Hematopoietic multipotent progenitor cell (in vitro differentiated cells): Measurements from ENCODE around the gene OTOS. TPM values are rescaled to one million over a fixed set of nuclear protein-coding genes. Genes with fewer than 3 reads are reported as not detected.

Experiments
- DNase-seq, 3 donors: peaks; one replicate each; pipeline ENCODE4 v3.0.0-alpha.2; 2011 to 2015; ENCODE audit warnings: low read depth in 2 of 3, low spot score in 2 of 3
- total RNA-seq: library from RNA; depleted of rRNA; stranded (reverse); fragments of >200 nt; gene quantifications from one replicate; pipeline ENCODE4 v1.2.3, GENCODE V29; 2012

The OTOS gene
- total RNA-seq, 1 donor: not detected

DNA sequence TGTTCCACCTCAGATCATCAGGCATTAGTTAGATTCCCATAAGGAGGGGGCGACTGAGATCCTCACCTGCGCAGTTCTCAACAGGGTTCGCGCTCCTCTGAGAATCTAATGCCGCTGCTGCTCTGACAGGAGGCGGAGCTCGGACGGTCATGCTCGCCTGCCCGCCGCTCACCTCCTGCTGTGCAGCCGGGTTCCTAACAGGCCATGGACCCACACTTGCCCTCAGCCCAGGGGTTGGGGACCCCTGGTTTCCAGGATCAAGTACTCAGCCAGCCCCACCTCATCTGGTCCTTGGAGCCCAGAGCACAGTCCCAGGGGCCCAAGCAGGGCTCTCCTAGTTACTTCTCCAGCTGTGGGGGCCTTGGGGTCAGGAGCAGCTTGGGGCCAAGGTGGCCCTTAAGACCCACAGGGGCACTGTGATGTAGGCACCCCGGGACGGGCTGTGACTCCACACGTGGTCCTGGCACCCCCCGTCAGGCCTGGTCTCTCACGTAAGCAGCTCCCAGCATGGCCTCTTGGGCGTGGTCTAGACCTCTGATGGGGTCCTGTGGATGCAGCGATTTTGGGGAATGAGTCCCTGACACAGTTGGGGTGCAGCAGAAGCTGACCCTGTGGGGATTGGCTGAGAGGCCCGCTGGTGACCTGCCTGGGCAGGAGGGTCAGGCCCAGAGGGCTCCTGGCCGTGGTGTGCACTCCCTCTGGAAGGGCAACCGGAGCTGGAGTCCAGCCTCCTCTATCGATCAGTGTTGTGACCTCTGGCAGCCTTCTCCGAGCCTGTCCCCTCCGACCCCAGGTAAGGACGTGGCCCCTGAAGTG is 28.3 kb upstream of the OTOS start:
- no peak for DNase-seq

GRCh38 chr2:240168041-240168440 is 27.6 kb upstream of the OTOS start:
- DNase-seq: no peak

DNA sequence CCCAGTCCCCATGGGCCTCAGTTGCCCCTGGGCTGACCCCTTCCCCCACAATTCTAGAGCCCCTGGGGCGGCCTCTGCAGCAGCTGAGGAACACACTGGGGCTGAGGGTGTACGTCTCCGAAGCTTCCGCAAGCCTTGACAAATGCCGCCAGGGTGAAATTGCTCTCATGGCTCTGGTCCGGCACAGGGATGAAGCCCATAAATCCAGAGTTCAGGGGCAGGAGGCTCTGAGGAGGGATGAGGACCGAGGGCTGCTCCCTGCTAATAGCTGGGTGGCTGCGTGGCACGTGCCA is 27.1 kb upstream of the OTOS start:
- no peak for DNase-seq

- DNase-seq: no peak
Measured at GRCh38 chr2:240166761-240167587, 26.5 kb upstream of the OTOS start.

GRCh38 chr2:240166191-240166590 is 25.7 kb upstream of the OTOS start:
- no peak for DNase-seq

GRCh38 chr2:240165661-240166060 is 25.2 kb upstream of the OTOS start:
- DNase-seq: no peak

DNA sequence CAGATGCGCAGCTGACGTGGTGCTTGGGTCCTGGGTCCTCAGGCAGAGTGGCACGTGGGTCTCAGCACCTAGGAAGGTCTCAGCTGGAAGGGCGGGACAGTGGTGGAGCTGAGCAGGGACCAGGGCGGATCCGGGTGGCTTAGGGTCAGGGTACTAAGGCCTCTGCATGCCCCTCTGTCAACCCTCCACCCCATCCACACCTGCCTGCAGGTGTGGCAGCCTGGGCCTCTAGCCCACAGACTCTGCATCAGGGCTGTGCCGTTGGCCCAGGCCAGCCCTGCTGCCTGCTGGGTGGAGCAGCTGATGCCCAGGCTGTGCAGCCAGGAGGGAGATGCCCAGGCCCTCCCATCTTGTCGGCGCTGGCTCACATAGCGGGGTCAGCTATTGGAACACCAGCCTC is 24.6 kb upstream of the OTOS start:
- DNase-seq: no peak

DNA sequence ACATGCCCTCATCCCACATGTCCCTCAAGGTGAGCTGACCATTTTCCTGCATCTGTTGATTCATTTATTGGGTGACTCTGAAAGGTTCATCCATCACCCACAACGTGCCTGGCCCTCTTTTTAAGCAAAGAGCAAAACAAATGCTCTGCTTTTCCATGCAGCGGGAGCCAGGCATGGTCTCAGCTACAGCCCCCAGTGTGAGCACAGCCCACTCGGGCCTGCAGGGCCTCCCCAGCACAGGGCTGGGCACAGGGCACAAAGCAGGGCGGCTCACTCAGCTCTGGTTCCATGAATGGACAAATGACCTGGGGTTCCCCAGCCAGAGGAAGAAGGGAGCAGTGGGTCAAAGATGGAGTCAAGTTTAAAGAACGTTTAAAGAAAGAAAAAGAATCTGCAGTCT is 24.1 kb upstream of the OTOS start:
- no peak for DNase-seq

- DNase-seq: no peak
Measured at GRCh38 chr2:240163844-240164574, 23.6 kb upstream of the OTOS start.

GRCh38 chr2:240162939-240163714 is 22.7 kb upstream of the OTOS start:
- no peak for DNase-seq

GRCh38 chr2:240162531-240162930 is 22.1 kb upstream of the OTOS start:
- no peak for DNase-seq

GRCh38 chr2:240162032-240162431 is 21.6 kb upstream of the OTOS start:
- DNase-seq: no peak

DNA sequence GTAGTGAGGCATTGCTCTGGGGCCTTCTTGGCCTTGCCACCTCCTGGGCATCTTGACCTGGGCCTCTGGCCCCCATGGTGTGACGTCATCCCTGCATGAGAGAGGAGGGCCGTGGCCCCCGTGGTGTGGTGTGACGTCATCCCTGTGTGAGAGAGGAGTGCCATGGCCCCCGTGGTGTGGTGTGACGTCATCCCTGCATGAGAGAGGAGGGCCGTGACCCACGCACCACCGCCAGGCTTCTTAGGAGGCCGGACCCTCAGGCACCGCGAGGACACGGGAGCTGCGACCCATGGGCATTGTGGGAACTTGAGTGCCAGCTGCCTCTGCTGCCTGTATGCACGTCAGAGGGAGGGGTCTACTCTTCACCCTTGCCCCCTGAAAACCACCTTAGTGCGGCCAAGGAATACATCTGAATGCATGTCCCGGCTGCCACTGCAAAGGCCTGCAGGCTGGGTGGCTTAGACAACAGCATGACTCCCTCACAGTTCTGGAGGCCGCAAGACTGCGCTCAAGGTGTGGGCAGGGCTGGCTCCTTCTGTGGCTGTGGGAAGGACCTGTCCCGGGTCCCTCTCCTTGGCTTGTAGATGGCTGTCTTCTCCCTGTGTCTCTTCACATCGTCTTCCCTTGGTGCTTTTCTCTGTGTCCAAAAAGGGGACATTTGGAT is 20.8 kb upstream of the OTOS start:
- no peak for DNase-seq

DNA sequence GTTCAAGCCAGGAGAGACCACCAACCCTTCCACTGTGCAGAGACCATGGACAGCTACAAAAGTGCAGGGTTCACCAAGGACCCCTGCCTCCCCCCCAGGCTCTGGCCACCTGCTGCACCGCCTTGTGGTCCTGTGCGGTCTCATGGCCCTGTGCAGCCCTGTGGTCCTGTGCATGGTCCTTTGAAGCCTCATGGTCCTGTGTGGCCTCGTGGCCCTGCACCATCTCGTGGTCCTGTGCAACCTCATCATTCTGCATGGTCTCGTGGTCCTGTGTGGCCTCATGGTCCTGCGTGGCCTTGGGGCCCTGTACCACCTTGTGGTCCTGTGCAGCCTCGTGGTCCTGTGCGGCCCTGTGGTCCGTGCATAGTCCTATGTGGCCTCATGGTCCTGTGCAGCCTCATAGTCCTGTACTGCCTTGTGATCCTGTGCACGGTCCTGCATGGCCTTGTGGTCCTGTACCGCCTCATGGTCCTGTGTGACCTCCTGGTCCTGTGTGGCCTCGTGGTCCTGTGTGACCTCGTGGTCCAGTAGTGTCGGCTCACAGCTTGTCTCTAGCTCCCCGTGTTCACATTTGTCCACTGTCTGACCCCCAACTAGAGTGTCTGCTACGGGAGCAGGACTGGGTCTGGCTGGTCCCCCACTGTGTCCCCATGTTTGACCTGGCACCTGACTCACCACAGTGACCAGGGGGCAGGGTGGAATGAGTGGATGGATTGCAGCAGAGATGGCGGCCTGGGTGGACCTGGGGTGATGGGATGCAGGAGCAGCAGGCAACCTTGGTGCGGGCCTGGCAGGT is 20.0 kb upstream of the OTOS start:
- DNase-seq: no peak

DNA sequence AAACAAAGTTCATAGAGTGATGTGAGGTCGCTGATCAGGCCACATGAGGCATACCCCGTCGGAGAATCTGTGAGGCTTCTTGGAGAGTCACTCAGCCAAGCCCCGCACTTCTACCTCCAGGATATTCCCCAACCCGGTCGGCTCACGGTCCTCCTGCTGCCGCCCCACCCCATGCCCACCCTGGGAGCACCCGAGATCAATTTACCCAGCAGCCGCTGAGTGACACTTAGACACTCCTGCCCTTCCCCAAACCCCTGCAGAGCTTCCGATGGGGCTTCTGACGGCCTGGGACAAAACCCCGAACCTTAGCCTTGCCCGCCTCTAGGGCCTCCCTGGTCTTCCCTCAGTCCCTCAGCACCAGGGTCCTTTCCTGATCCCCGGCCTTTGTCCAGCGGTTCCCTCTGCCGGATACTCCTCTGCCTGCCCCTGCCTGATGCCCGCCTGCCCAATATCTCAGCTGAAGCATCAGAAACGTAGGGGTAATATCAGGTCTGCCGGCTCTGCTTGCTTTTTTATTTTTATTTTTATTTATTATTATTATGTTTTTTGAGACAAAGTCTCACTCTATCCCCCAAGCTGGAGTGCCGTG is 18.9 kb upstream of the OTOS start:
- DNase-seq: no peak

DNA sequence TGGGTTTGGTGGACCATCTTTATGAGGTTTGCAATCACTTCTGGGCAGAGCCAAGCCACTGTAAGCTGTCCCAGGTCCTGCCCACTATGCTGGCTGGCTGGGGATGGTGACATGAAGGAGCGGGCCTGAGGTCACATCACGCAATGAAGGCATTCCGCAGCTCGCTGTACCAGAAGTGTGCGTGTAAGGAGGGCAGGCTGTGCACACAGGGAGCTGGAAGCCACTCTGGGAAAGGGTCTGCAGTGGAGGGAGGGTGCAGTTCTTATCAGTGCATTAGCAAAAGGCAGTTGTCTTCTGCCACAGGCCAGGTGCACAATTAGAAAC is 16.7 kb upstream of the OTOS start:
- DNase-seq: no peak

GRCh38 chr2:240156435-240157146 is 16.1 kb upstream of the OTOS start:
- DNase-seq: no peak

DNA sequence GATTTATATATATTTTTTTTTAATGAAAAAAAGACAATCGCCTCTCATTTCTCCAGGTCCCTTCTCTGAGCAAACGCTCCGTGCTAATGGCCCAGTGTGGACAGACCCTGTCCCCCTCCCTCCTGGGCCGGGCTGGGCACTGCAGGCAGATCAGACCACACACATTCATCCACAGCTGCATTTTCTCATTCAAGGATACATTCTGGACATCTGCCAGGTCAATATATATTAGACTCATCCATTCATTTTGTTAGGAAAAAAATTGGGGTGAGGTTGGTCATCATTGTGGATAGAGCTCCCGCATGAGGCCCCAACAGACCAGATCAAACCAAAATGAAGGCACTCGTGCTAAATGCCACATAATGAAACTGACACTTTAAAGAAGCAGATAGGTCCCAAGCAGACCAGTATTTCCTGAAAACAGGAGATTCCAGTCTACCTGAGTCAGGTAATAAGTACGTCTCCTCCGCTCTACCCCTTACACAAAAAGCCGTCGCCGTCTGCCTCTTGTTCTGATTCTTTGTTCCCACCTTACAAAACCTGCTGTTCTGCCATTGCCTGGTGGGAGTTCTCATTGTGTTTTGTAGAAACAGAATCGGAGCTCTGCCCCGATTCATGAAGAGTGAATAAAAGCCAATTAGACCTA is 15.4 kb upstream of the OTOS start:
- DNase-seq: no peak
